ENCODE data around the gene APCDD1L.

DNA sequence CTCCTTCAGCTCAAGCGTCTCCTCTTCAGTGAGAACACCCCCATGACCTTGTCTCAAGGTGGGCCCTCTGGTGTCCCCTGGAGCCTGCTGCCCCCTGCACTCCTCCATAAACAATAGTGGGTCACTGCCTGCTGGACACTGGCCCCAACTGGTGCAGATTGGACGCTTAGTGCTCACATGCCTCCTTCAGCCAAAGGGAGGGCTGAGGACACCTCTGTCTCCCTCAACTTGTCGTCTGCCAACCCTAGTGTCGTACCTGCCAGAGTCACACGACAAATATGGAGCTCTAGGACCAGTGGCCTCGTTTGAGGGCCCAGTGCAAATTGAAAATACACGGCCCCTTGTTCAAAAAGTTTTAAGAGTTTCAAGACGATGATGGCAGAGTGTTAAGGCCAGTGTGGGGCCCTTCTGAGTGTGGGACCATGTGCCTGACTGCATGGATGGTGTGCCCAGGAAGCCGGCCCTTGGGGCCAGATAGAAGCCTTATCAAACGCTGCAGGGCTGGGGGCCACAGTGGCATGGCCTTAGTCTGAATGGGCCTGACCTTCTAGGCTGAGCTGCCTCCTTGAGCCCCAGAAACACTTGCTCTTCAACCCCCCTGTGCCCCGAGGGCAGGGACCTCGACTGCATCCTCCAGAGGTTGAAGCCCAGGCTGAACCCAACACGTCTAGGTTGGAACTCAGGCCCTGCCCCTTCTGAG lies 20.1 kb downstream of the APCDD1L start:
- no peak for TF ChIP-seq TARDBP (IDR thresholded peaks at IDR 0.05)
- no peak for TF ChIP-seq ZNF384 (IDR thresholded peaks at IDR 0.05)
- no peak for TF ChIP-seq FOXM1 (IDR thresholded peaks at IDR 0.05; ENCODE audit: borderline replicate concordance)
- TF ChIP-seq, protein P1, sequence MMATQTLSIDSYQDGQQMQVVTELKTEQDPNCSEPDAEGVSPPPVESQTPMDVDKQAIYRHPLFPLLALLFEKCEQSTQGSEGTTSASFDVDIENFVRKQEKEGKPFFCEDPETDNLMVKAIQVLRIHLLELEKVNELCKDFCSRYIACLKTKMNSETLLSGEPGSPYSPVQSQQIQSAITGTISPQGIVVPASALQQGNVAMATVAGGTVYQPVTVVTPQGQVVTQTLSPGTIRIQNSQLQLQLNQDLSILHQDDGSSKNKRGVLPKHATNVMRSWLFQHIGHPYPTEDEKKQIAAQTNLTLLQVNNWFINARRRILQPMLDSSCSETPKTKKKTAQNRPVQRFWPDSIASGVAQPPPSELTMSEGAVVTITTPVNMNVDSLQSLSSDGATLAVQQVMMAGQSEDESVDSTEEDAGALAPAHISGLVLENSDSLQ (IDR thresholded peaks at IDR 0.05): no peak
- TF ChIP-seq SP1 (IDR thresholded peaks at IDR 0.05): no peak
- TF ChIP-seq ELF4 (IDR thresholded peaks at IDR 0.05): no peak
- TF ChIP-seq L3MBTL2 (conservative IDR thresholded peaks at IDR 0.05): no peak
- TF ChIP-seq CTBP1 (IDR thresholded peaks at IDR 0.05; ENCODE audit: borderline replicate concordance): no peak
- TF ChIP-seq NFRKB (IDR thresholded peaks at IDR 0.05): no peak
- no peak for TF ChIP-seq ARNT (IDR thresholded peaks at IDR 0.05)
- no peak for TF ChIP-seq HDGF (IDR thresholded peaks at IDR 0.05; ENCODE audit: borderline replicate concordance)
- no peak for TF ChIP-seq SUZ12 (IDR thresholded peaks at IDR 0.05)
- no peak for TF ChIP-seq FOXK2 (IDR thresholded peaks at IDR 0.05)
